Colonic mucosa (tissue), 4 donors: Measurements from ENCODE around the gene TMEM171. TPM values are rescaled to one million over a fixed set of nuclear protein-coding genes. Genes with fewer than 3 reads are reported as not detected.

Experiments used
- DNase-seq: peaks from one replicate; pipeline ENCODE4 v3.0.0-alpha.2; 2020
- H3K27ac ChIP-seq: fragments of 200-600 bp; one replicate; pipeline ENCODE4 v1.8.0; 2021
- H3K27me3 ChIP-seq: fragments of 200-600 bp; one replicate; pipeline ENCODE4 v1.8.0; 2021
- H3K36me3 ChIP-seq: fragments of 200-600 bp; one replicate; pipeline ENCODE4 v1.8.0; 2021
- H3K4me1 ChIP-seq: fragments of 200-600 bp; one replicate; pipeline ENCODE4 v1.8.0; 2021; ENCODE audit warnings: mild to moderate bottlenecking
- H3K4me3 ChIP-seq: fragments of 200-600 bp; one replicate; pipeline ENCODE4 v1.8.0; 2021
- H3K9ac ChIP-seq, 2 donors: one replicate each; pipeline ENCODE4 v1.7.0; 2013; ENCODE audit warnings: control low read depth in 2 of 2, low read depth in 2 of 2, low read length in 2 of 2
- H3K9me3 ChIP-seq: fragments of 200-600 bp; one replicate; pipeline ENCODE4 v1.8.0; 2021
- CTCF ChIP-seq: fragments of 200-600 bp; IDR thresholded peaks from one replicate; pipeline ENCODE4 v1.8.0; 2022; ENCODE audit warnings: antibody characterized with exemption, mild to moderate bottlenecking
- intact Hi-C: fragments of 100-400 bp; cut with DNase I; formaldehyde crosslinking; loops from one replicate; pipeline ENCODE4 v1.14.1; 2022
- total RNA-seq, 2 donors: library from RNA; stranded (reverse); fragmentation: NEBNext Ultra II Directional in 1 of 2; extraction: Animal tissue kit (Norgen Biotek cat#: 25700) in 1 of 2; gene quantifications; one replicate each; pipeline ENCODE4 v1.2.1, GENCODE V29; 2021
- donor health status: healthy.
- donor health status: DM: no; HTN: no; CAD: no.
- donor health status: DM: no; HTN: no; CAD: no.

The TMEM171 gene
- total RNA-seq, 2 donors from 2014 or later: 69.3 to 121 TPM

GRCh38 chr5:73095564-73096238 lies 24.7 kb upstream of the TMEM171 start:
- no peak for TF ChIP-seq CTCF
- Histone ChIP-seq H3K36me3 (no peaks in the 10 kb centered on the region), H3K9me3 (no peaks in the 10 kb centered on the region), H3K4me1 (no peaks in the 10 kb centered on the region), H3K27ac (no peak overlapping the region), H3K9ac (no peak overlapping the region), H3K27me3 (no peaks in the 10 kb centered on the region), H3K4me3 (no peak overlapping the region)
- intact Hi-C loops: no loop called here
- DNase-seq: no peak

- DNase-seq: no peak
- no peak overlapping the region for H3K9ac ChIP-seq
- no peaks in the 10 kb centered on the region for H3K27me3 ChIP-seq
- intact Hi-C loops: no loop called here
- H3K27ac ChIP-seq: no peak overlapping the region
- H3K36me3 ChIP-seq: no peaks in the 10 kb centered on the region
- no peaks in the 10 kb centered on the region for H3K9me3 ChIP-seq
- no peaks in the 10 kb centered on the region for H3K4me1 ChIP-seq
- no peak for TF ChIP-seq CTCF
- no peak overlapping the region for H3K4me3 ChIP-seq
Observed at GRCh38 chr5:73096239-73096575, 24.2 kb upstream of the TMEM171 start.

- intact Hi-C loops: no loop called here
- no peak for DNase-seq
- Histone ChIP-seq H3K27me3 (no peaks in the 10 kb centered on the region), H3K27ac (no peak overlapping the region), H3K4me1 (no peaks in the 10 kb centered on the region), H3K4me3 (no peak overlapping the region), H3K9me3 (no peaks in the 10 kb centered on the region), H3K36me3 (no peaks in the 10 kb centered on the region), H3K9ac (no peak overlapping the region)
- TF ChIP-seq CTCF: no peak
Observed at GRCh38 chr5:73097740-73098139, 22.6 kb upstream of the TMEM171 start.

- H3K9ac ChIP-seq: no peak overlapping the region
- intact Hi-C loops: no loop called here
- no peaks in the 10 kb centered on the region for H3K9me3 ChIP-seq
- TF ChIP-seq CTCF: no peak
- no peak for DNase-seq
- no peaks in the 10 kb centered on the region for H3K27me3 ChIP-seq
- H3K4me1 ChIP-seq: no peaks in the 10 kb centered on the region
- H3K4me3 ChIP-seq: no peak overlapping the region
- H3K36me3 ChIP-seq: no peaks in the 10 kb centered on the region
- H3K27ac ChIP-seq: no peak overlapping the region
Observed at GRCh38 chr5:73100109-73100508, 20.3 kb upstream of the TMEM171 start.

GRCh38 chr5:73103870-73104299 lies 16.5 kb upstream of the TMEM171 start:
- no peak overlapping the region for H3K9ac ChIP-seq
- no peak for DNase-seq
- no peaks in the 10 kb centered on the region for H3K36me3 ChIP-seq
- no peaks in the 10 kb centered on the region for H3K9me3 ChIP-seq
- no peaks in the 10 kb centered on the region for H3K27me3 ChIP-seq
- H3K27ac ChIP-seq: no peak overlapping the region
- no peak overlapping the region for H3K4me3 ChIP-seq
- H3K4me1 ChIP-seq: no peaks in the 10 kb centered on the region
- intact Hi-C loops: no loop called here
- TF ChIP-seq CTCF: no peak
